GM19328 (cell line): ENCODE data around the gene FBXO46.
"Not testable (repeated sequence)": the region's sequence is repeated elsewhere in the genome, so short reads cannot be mapped to it uniquely, and the experiment has no call there.

ENCODE experiments used
- ATAC-seq: cut with Tn5 transposase; IDR thresholded peaks from one replicate; pipeline ENCODE4 v1.9.1; 2021; ENCODE audit warnings: mild to moderate bottlenecking, moderate library complexity; ENCODE audit not compliant: unreplicated experiment

The FBXO46 gene

GRCh38 chr19:45687599-45687998 lies 43.1 kb downstream of the FBXO46 start:
- ATAC-seq, result no peak

GRCh38 chr19:45685045-45685444 lies 45.7 kb downstream of the FBXO46 start:
- not testable (repeated sequence) for ATAC-seq

DNA sequence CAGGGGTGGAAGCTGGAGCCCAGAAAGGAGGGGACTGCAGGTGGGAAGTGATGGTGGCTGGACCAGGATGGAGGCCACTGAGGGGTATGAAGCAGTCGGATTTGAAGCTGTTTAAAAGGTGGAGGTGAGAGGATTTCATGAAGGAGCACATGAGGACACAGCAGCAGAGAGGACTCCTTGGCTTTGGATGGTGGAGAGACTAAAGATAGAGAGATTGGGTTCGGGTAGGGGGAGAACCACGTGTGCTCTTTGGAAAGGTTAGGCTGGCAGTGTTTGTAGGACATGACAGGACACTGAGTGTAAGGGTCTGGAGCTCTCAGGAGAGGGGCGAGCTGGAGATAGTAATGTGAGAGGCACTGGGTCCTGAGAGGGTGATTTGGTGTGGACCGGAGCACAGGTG lies 47.8 kb downstream of the FBXO46 start:
- ATAC-seq, result no peak

DNA sequence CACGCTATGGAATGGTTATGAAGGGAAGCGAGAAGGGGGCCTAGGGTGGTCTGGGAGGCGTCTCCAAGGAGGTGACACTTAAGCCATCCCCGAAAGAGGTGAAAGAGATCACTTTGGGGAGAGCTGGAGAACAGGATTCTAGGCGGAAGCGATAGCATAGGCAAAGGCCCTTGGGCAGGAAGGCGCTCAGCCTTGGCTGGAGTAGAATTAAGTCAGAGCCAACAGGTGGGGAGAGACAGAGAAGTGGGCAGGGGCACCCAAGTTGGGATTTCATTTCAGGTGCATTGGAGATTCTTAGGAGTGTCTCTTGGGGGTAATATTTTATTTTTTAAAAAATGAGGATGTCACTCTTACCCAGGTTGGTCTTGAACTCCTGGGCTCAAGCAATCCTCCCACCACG lies 48.6 kb downstream of the FBXO46 start:
- no peak for ATAC-seq

- ATAC-seq, result no peak
Measured at GRCh38 chr19:45681391-45682015, 49.2 kb downstream of the FBXO46 start.

GRCh38 chr19:45677351-45678230 lies 53.1 kb downstream of the FBXO46 start:
- ATAC-seq, result no peak

- no peak for ATAC-seq
Measured at GRCh38 chr19:45676851-45677263, 53.8 kb downstream of the FBXO46 start.

DNA sequence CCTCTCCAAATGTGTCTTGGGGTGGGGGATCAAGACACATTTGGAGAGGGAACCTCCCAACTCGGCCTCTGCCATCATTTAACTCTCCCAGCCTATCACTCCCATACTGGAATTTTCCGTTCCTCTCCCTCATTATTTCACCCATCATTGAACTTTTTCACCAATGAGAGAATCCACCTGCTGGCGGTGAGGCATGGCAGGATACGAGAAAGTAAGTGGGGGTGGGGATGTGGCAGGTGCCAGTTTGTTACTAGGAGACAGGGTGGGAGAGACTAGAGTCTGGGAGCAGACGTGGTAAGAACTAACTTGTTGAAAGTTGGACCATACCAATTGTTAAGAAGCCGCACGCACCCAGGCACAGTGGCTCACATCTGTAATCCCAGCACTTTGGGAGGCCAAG lies 55.8 kb downstream of the FBXO46 start:
- no peak for ATAC-seq

DNA sequence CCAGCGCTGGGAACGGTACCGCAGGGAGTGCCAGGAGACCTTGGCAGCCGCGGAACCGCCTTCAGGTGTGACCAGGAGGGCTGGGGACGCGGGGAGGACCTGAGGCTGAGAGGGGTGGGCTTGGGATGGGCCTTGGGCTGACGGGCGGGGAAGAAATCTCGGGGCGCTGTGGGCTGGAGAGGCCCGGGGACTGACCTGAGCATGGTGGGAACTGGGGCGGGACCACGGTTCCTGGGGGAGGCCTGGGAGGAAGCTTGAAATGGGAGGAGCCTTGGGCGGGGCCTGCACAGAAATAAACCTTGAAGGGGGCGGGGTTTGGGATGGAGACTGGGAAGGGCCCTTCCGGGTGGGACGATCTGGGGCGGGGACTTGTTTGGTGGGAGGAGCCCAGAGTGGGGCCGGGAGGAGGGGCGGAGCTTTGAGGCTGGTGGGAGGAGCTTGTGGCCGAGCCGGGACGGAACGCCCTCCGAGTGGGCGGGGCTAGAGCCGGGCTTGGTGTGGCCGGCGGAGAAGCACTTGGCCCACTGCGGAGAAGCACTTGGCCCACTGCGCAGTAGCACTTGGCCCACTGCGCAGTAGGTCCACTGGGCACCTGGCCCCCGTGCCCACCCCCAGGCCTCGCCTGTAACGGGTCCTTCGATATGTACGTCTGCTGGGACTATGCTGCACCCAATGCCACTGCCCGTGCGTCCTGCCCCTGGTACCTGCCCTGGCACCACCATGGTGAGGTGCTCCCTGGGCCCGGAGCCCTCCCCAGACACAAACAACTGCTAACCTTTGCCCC lies 59.8 kb downstream of the FBXO46 start:
- ATAC-seq, result no peak

GRCh38 chr19:45668342-45668871 lies 62.3 kb downstream of the FBXO46 start:
- no peak for ATAC-seq

DNA sequence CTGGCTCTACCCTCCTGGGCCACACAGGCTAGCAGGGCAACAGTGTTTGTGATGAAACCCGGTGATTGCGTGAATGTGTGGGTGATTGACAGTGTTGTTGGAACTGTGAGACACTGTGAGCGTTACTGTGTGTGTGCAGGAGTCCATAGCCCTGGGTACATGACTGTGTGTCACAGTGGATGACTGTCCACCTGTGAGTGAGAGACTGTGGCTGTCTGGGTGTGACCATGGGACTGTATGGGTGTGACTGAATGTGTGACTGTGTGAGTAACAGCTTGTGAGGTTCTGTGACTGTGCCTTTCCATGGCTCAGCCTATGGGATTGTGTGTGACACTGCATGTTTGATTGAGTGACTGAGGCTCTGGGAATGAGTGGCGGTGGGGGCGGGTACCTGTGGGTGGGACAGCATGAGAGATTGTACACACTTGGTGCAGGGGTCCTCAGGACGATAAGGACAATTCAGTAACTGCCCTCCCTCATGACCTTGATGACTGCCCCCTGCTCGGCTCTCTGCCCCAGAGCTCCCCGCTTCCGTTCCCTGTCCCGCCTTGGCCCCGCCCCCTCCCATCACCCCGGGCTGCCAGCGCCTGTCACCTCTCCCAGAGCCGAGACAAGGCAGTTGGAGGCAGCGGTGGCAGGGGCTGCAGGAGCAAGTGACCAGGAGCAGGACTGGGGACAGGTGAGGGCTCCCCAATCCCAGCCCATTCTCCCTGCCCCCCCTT lies 62.9 kb downstream of the FBXO46 start, which contains the start of gene GIPR:
GIPR (plus strand) TSS at position 602 of the 722 bp plus-strand sequence. CDS start 1,300 bp downstream, outside the sequence.
- ATAC-seq, result no peak

- no peak for ATAC-seq
Measured at GRCh38 chr19:45664575-45664974, 66.1 kb downstream of the FBXO46 start.

- ATAC-seq, result no peak
Measured at GRCh38 chr19:45663800-45664199, 66.9 kb downstream of the FBXO46 start.

- ATAC-seq, result no peak
Measured at GRCh38 chr19:45660636-45661035, 70.1 kb downstream of the FBXO46 start.
